KMS-11 (cell line): Measurements from ENCODE around the gene DHRS7.

Experiments
- H2AFZ ChIP-seq: fragments of 200-600 bp; sonication (generic); 2 replicates; pipeline ENCODE4 v1.6.1; 2016; ENCODE audit warnings: antibody characterized with exemption, mixed run types, low read depth
- H3K27ac ChIP-seq: fragments of 200-600 bp; sonication (generic); 2 replicates; pipeline ENCODE4 v1.6.1; 2016; ENCODE audit warnings: mild to moderate bottlenecking, mixed run types
- H3K27me3 ChIP-seq: fragments of 200-600 bp; sonication (generic); 2 replicates; pipeline ENCODE4 v1.6.1; 2017; ENCODE audit warnings: mild to moderate bottlenecking, low read depth, mixed run types, moderate library complexity; ENCODE audit not compliant: insufficient read depth
- H3K36me3 ChIP-seq: fragments of 200-600 bp; sonication (generic); 2 replicates; pipeline ENCODE4 v1.6.1; 2017; ENCODE audit warnings: mild to moderate bottlenecking, mixed run types; ENCODE audit not compliant: insufficient read depth
- H3K4me1 ChIP-seq: fragments of 200-600 bp; sonication (generic); 2 replicates; pipeline ENCODE4 v1.6.1; 2016; ENCODE audit warnings: mild to moderate bottlenecking, low read depth, mixed run types; ENCODE audit not compliant: poor library complexity, severe bottlenecking
- H3K4me2 ChIP-seq: fragments of 200-600 bp; sonication (generic); 2 replicates; pipeline ENCODE4 v1.7.0; 2016; ENCODE audit warnings: mild to moderate bottlenecking, mixed run types
- H3K4me3 ChIP-seq: fragments of 200-600 bp; sonication (generic); IDR thresholded peaks from 2 replicates; pipeline ENCODE4 v1.6.1; 2017; ENCODE audit warnings: low read depth, low read length, mixed read lengths; ENCODE audit not compliant: insufficient read depth
- H3K79me2 ChIP-seq: fragments of 200-600 bp; sonication (generic); 2 replicates; pipeline ENCODE4 v1.6.1; 2016; ENCODE audit warnings: low read depth, mixed run types; ENCODE audit not compliant: insufficient read depth
- H3K9ac ChIP-seq: fragments of 200-600 bp; sonication (generic); 2 replicates; pipeline ENCODE4 v1.6.1; 2016; ENCODE audit warnings: mild to moderate bottlenecking, mixed run types
- H4K20me1 ChIP-seq: fragments of 200-600 bp; sonication (generic); 2 replicates; pipeline ENCODE4 v1.6.1; 2016; ENCODE audit warnings: mild to moderate bottlenecking, mixed run types; ENCODE audit not compliant: insufficient read depth
- TF ChIP-seq, protein P1 (sequence below): fragments of 200-600 bp; sonication (generic); conservative IDR thresholded peaks from 2 replicates; pipeline ENCODE4 v1.6.1; 2017; ENCODE audit warnings: low read depth, mild to moderate bottlenecking, antibody characterized with exemption, low read length, moderate library complexity, mixed read lengths

The DHRS7 gene

DNA sequence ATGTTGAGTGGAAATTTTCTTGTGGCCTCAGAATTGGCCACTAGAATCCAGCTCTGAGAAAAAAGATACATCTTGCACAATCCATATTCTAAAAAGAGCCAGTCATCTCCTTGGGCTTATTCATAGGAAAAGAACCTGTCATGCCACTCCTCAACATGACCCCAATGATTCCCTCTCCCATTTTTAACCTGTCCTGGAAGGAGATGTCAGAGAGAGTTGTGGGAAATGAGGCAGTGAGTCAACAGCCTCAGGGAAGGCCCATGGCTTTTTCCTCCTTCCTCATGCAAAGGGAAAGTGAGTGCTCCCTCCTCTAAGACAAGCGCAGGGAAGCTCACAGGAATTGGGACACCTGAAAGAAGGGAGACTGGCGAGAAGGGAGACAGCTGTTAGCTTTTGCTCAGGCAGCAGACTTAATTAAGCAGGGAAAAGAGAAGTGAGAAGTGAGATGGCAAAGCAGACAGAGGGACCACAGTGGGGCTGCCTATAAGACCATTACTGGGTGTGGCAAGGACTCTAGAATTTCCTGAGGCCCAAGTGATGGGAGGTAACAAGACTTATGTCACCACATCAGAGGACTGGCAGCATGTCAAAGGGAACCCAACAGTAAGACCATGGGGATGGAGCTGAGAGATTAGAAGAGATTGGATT lies 10.2 kb upstream of the DHRS7 start:
- no peak overlapping the region for H3K9ac ChIP-seq
- H2AFZ ChIP-seq = no peak overlapping the region
- TF ChIP-seq, protein P1, sequence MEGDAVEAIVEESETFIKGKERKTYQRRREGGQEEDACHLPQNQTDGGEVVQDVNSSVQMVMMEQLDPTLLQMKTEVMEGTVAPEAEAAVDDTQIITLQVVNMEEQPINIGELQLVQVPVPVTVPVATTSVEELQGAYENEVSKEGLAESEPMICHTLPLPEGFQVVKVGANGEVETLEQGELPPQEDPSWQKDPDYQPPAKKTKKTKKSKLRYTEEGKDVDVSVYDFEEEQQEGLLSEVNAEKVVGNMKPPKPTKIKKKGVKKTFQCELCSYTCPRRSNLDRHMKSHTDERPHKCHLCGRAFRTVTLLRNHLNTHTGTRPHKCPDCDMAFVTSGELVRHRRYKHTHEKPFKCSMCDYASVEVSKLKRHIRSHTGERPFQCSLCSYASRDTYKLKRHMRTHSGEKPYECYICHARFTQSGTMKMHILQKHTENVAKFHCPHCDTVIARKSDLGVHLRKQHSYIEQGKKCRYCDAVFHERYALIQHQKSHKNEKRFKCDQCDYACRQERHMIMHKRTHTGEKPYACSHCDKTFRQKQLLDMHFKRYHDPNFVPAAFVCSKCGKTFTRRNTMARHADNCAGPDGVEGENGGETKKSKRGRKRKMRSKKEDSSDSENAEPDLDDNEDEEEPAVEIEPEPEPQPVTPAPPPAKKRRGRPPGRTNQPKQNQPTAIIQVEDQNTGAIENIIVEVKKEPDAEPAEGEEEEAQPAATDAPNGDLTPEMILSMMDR = no peak
- no peaks in the 10 kb centered on the region for H3K27me3 ChIP-seq
- H3K79me2 ChIP-seq = no peaks in the 10 kb centered on the region
- no peak overlapping the region for H3K27ac ChIP-seq
- no peak overlapping the region for H3K4me3 ChIP-seq
- H3K4me1 ChIP-seq = no peaks in the 10 kb centered on the region
- H4K20me1 ChIP-seq = no peaks in the 10 kb centered on the region
- no peaks in the 10 kb centered on the region for H3K36me3 ChIP-seq
- no peak overlapping the region for H3K4me2 ChIP-seq

DNA sequence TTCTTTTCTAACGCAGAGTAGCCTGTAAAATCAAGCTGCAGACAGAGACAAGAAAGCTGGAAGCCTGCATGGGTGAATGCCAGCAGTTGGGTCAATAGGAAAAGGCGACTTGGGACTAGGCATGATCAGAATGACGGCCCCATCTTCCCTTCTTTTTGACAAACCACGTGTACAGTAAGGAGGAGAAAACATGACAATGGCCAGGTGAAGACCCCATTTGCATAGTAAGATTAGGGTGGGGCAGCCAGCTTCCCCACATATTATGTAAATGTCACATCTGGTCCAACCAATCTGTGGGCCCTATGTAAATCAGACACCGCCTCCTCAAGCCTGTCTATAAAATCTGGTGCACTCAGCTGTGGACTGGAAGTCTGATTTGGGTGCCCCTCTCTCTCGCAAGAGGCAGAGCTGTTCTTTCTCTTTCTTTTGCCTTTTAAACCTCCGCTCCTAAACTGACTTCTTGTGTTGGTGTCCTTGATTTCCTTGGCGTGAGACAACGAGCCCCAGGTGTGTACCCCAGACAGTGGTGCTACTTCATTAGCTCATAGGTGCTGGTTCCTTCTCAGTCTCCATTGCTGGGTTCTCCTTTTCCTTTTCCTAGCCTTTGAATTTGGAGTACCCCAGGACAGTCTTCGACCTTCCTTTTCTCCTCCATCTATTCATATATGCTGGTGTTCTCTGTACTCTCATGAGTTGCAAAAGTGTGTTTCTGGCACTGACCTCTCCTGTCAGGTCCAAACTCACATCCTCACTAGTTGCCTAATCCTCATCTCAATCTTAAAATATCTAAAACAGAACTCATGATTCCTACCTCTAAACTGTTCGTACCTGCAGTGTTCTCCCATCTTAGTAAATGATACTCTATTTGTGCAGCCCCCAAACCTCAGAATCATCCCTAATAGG lies 9.4 kb upstream of the DHRS7 start:
- H3K36me3 ChIP-seq = no peaks in the 10 kb centered on the region
- H3K9ac ChIP-seq = no peak overlapping the region
- no peak overlapping the region for H3K4me2 ChIP-seq
- no peaks in the 10 kb centered on the region for H4K20me1 ChIP-seq
- H3K27ac ChIP-seq = no peak overlapping the region
- TF ChIP-seq, protein P1 = no peak
- H3K27me3 ChIP-seq = no peaks in the 10 kb centered on the region
- H3K4me3 ChIP-seq = no peak overlapping the region
- H2AFZ ChIP-seq = no peak overlapping the region
- H3K79me2 ChIP-seq = no peaks in the 10 kb centered on the region
- H3K4me1 ChIP-seq = no peaks in the 10 kb centered on the region

DNA sequence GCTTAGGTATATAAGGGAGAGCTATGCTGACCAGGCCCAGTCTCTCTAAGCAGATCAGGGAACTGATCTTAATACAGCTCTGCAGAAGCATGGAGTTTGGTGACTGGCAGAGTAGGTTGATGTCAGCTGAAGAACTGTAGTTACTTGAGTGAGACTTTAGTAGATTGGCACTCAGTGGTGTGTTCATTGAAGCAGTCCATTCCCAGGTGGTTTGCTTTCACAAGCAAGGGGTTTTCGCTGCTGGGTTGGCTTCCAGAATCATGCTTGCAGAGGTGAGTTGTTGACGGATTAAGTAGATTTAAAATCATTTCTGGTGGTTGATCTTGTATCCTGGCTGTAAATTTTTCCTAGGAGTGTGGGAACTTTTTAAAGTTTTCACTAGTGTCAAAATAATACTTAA lies 6.5 kb upstream of the DHRS7 start:
- H3K4me3 ChIP-seq = no peak overlapping the region
- no peaks in the 10 kb centered on the region for H3K4me1 ChIP-seq
- no peak overlapping the region for H3K9ac ChIP-seq
- no peaks in the 10 kb centered on the region for H4K20me1 ChIP-seq
- no peaks in the 10 kb centered on the region for H3K79me2 ChIP-seq
- H2AFZ ChIP-seq = no peak overlapping the region
- H3K4me2 ChIP-seq = no peak overlapping the region
- no peaks in the 10 kb centered on the region for H3K27me3 ChIP-seq
- no peak overlapping the region for H3K27ac ChIP-seq
- TF ChIP-seq, protein P1 = no peak
- H3K36me3 ChIP-seq = no peaks in the 10 kb centered on the region

DNA sequence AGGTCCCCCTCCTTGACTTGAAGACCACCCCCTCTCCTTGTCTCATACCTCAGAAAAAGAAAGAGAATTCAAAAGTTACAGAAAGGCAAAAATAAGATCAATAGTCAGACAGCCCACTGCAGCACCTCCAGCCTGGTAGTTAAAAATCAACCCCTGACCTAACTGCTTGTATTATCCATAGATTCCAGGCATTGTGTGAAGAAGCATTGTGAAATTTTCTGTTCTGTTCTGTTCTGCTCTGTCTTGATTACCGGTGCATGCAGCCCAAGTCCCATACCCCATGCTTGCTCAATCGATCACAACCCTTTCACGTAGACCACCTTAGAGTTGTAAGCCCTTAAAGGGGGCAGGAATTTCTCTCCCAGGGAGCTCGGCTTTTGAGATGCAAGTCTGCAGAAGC lies 5.8 kb upstream of the DHRS7 start:
- H3K9ac ChIP-seq = no peak overlapping the region
- H3K4me1 ChIP-seq = peaks cover 7% of the 10 kb centered on the region
- H3K27ac ChIP-seq = no peak overlapping the region
- H4K20me1 ChIP-seq = no peaks in the 10 kb centered on the region
- H3K36me3 ChIP-seq = no peaks in the 10 kb centered on the region
- no peak overlapping the region for H3K4me3 ChIP-seq
- TF ChIP-seq, protein P1 = no peak
- H3K79me2 ChIP-seq = no peaks in the 10 kb centered on the region
- H2AFZ ChIP-seq = no peak overlapping the region
- no peak overlapping the region for H3K4me2 ChIP-seq
- H3K27me3 ChIP-seq = no peaks in the 10 kb centered on the region
